Fibroblast of mammary gland (primary cell): ENCODE data around the gene EYA2.

Experiments used
- DNase-seq: peaks from one replicate; pipeline ENCODE4 v3.0.0-alpha.2; 2010; ENCODE audit warnings: low read depth
- H3K4me3 ChIP-seq: 2 replicates; pipeline ENCODE4 v1.5.1; 2011; ENCODE audit warnings: low read depth, mild to moderate bottlenecking, low read length, moderate library complexity; ENCODE audit not compliant: control insufficient read depth
- CTCF ChIP-seq: conservative IDR thresholded peaks from 2 replicates; pipeline ENCODE4 v1.5.1; 2011; ENCODE audit warnings: low read depth, low read length, inconsistent platforms; ENCODE audit not compliant: control insufficient read depth, insufficient read depth

The EYA2 gene

DNA sequence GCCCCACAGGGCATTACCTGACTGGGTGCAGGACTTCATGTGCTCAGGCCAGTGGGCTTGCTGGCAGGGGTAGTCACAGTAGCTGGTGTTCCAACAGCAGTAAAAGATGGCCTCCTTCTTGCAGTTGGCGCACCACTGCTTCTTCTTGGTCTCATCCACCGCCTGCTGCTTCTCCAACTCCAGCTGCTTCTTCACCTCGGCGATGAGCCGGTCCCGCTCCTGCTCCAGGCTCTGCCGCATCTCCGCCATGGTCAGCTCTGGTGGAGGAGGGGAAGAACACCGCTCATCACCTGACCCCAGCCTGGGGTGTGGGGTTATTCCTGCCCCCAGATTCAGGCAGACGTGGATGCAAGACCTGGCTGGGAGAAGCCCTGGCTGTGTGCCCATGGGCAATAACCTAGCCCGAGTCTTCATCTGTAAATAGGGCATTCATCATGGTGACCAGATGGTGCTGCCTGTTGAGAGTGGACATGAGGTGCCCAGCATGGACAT, 329.7 kb downstream of the EYA2 start:
- no peak for TF ChIP-seq CTCF
- no peak for DNase-seq
- H3K4me3 ChIP-seq: no peak overlapping the region

- no peak overlapping the region for H3K4me3 ChIP-seq
- no peak for TF ChIP-seq CTCF
- no peak for DNase-seq
Measured at GRCh38 chr20:47224857-47225256, 330.2 kb downstream of the EYA2 start.

- no peak overlapping the region for H3K4me3 ChIP-seq
- no peak for DNase-seq
- no peak for TF ChIP-seq CTCF
Measured at GRCh38 chr20:47225458-47225857, 330.8 kb downstream of the EYA2 start.

DNA sequence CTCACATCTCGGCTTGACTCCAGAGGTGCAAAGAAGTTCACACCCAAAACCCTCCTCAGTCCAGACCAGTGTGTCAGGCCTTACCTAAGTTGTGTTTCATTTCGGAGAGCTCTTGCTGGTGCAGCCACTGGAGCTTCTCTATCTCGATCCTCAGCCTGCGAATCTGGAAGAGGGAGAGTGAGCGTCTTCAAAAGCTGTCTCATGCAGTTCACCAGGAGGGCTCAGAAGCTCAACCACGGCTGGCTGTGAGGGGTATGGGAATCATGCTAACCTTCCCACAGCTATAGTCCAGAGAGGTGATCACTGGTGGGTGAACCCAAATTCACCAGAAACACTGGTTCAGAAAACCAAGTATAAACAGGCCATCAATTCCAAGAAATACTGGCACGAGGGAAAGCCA, 332.5 kb downstream of the EYA2 start:
- no peak overlapping the region for H3K4me3 ChIP-seq
- DNase-seq: no peak
- no peak for TF ChIP-seq CTCF

- no peak for DNase-seq
- no peak for TF ChIP-seq CTCF
- H3K4me3 ChIP-seq: no peak overlapping the region
Measured at GRCh38 chr20:47227576-47227975, 332.9 kb downstream of the EYA2 start.

DNA sequence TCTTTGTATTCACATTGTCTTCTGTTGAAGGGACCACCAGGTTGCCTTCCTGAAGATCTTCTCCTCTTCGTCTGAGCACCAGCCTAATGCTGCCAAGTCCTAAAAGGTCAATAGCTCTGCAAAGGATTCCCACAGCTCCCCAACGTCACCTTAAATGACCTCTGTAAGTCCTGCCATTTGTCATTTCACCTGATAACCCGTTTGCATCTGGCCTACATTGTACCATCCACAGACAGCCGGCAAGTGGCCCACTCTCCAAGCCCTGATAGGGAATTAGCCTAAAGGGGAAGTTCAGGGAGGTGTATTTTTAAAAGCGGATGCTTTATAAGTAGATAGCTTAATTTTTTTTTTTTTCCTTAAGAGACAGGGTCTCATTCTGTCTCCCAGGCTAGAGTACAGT, 334.0 kb downstream of the EYA2 start:
- no peak for DNase-seq
- no peak overlapping the region for H3K4me3 ChIP-seq

More for the DNA sequence above, 334.0 kb downstream of the EYA2 start:
- no peak for TF ChIP-seq CTCF
